ENCODE data around the gene DNER. TPM values are rescaled to one million over a fixed set of nuclear protein-coding genes. Genes with fewer than 3 reads are reported as not detected.

Gene DNER
- total RNA-seq, 1 experiment from 2014 or later, result 2.9 TPM

DNA sequence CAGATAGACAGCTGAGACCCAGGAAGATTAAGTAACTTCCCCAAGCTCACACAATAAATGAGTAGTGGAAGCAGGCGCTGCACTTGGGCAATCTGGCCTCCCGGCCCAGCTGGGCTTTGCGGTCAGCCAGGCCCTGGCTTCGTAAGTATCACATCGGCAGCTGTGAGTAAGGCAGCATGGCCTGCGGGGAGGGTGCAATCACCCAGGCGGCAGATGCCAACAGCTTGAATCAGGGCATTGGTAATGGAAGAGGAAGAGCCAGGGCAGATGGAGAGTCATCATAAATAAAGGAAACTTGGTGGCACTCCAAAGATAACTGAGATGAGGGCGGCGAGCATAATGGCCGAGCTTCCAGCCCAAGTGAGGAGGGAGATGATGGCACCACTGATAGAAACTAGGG, 225.3 kb downstream of the DNER start:
- no peak overlapping the region for H3K4me2 ChIP-seq (ENCODE audit: low read length)
- no peak overlapping the region for H2AFZ ChIP-seq (ENCODE audit: low read depth, low read length, poor library complexity, severe bottlenecking)
- POLR2A ChIA-PET, result no interaction called here
- no peaks in the 10 kb centered on the region for H3K9me2 ChIP-seq (ENCODE audit: insufficient read depth)
- intact Hi-C loops (cut with micrococcal nuclease), result no loop called here
- no peak for ATAC-seq
- H3K9me3 ChIP-seq (ENCODE audit: control insufficient read depth in 1 of 2, insufficient read depth in 1 of 2, low read depth in 1 of 2, low read length in 2 of 2), result no peaks in the 10 kb centered on the region
- H3K4me3 ChIP-seq (replicated peaks in 1 of 2; ENCODE audit: low read depth in 1 of 2, low read length in 2 of 2), result no peak overlapping the region
- H3K36me3 ChIP-seq (ENCODE audit: control insufficient read depth in 1 of 2, insufficient read depth in 2 of 2, low read length in 2 of 2), result no peaks in the 10 kb centered on the region
- H4K20me1 ChIP-seq (ENCODE audit: insufficient read depth), result no peaks in the 10 kb centered on the region
- CTCF ChIA-PET, result no interaction called here
- 0 out of 2 replicates have a peak, but pooled peaks cover 4% of the 10 kb centered on the region for H3K27me3 ChIP-seq (ENCODE audit: insufficient read depth, low read length)
- TF ChIP-seq SRF (IDR thresholded peaks at IDR 0.05; ENCODE audit: low read depth) (no peak), ZNF274 (IDR thresholded peaks at IDR 0.05; ENCODE audit: low read depth, low read length) (no peak)
- TF ChIP-seq, protein P1, sequence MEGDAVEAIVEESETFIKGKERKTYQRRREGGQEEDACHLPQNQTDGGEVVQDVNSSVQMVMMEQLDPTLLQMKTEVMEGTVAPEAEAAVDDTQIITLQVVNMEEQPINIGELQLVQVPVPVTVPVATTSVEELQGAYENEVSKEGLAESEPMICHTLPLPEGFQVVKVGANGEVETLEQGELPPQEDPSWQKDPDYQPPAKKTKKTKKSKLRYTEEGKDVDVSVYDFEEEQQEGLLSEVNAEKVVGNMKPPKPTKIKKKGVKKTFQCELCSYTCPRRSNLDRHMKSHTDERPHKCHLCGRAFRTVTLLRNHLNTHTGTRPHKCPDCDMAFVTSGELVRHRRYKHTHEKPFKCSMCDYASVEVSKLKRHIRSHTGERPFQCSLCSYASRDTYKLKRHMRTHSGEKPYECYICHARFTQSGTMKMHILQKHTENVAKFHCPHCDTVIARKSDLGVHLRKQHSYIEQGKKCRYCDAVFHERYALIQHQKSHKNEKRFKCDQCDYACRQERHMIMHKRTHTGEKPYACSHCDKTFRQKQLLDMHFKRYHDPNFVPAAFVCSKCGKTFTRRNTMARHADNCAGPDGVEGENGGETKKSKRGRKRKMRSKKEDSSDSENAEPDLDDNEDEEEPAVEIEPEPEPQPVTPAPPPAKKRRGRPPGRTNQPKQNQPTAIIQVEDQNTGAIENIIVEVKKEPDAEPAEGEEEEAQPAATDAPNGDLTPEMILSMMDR (IDR thresholded peaks at IDR 0.05 in 2 of 3, conservative IDR thresholded peaks at IDR 0.05 in 1 of 3; ENCODE audit: borderline replicate concordance in 1 of 3, insufficient read depth in 1 of 3, low read depth in 2 of 3, low read length in 2 of 3), result no peak
- H3K27ac ChIP-seq (ENCODE audit: low read depth, low read length), result no peak overlapping the region
- no TSS peak for BruUV-seq (replicated peaks)
- H3K4me1 ChIP-seq (ENCODE audit: control insufficient read depth in 1 of 2, insufficient read depth in 2 of 2, low read length in 2 of 2), result no peaks in the 10 kb centered on the region
- H3K79me2 ChIP-seq (ENCODE audit: insufficient read depth, low read length), result no peaks in the 10 kb centered on the region
- RAD21 ChIA-PET (ENCODE audit: low non-redundant PET in 1 of 2, low total read pairs in 2 of 2, uncharacterized antibody in 2 of 2, unreplicated experiment in 2 of 2), result no interaction called here
- no peak for DNase-seq (ENCODE audit: low read depth, low spot score)
- H3K9ac ChIP-seq (ENCODE audit: low read length), result no peak overlapping the region

DNA sequence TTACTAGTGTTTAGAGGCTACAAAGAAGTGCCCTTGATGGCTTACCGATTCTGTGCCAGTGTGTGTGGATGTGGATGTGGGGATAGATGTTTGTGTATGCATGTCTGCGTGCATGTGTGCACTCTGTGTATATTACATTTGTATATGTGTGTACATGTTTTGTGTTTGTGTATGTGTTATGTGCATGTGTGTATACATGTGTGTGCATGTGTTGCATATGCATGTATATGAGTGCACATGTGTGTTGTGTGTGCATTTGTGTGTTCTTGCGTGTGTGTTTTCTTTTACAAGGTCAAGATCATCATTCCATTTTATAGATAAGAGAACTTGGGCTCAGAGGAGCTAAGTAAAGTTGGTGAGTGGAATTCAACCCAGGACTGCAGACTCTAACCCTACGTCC, 226.1 kb downstream of the DNER start:
- Histone ChIP-seq H3K9me2 (ENCODE audit: insufficient read depth) (no peaks in the 10 kb centered on the region), H3K9me3 (ENCODE audit: control insufficient read depth in 1 of 2, insufficient read depth in 1 of 2, low read depth in 1 of 2, low read length in 2 of 2) (no peaks in the 10 kb centered on the region), H3K4me1 (ENCODE audit: control insufficient read depth in 1 of 2, insufficient read depth in 2 of 2, low read length in 2 of 2) (no peaks in the 10 kb centered on the region), H3K27me3 (ENCODE audit: insufficient read depth, low read length) (0 out of 2 replicates have a peak, but pooled peaks cover 4% of the 10 kb centered on the region), H3K9ac (ENCODE audit: low read length) (no peak overlapping the region), H4K20me1 (ENCODE audit: insufficient read depth) (no peaks in the 10 kb centered on the region), H3K4me3 (replicated peaks in 1 of 2; ENCODE audit: low read depth in 1 of 2, low read length in 2 of 2) (no peak overlapping the region), H3K79me2 (ENCODE audit: insufficient read depth, low read length) (no peaks in the 10 kb centered on the region), H2AFZ (ENCODE audit: low read depth, low read length, poor library complexity, severe bottlenecking) (no peak overlapping the region), H3K36me3 (ENCODE audit: control insufficient read depth in 1 of 2, insufficient read depth in 2 of 2, low read length in 2 of 2) (no peaks in the 10 kb centered on the region), H3K27ac (ENCODE audit: low read depth, low read length) (no peak overlapping the region), H3K4me2 (ENCODE audit: low read length) (no peak overlapping the region)
- no peak for ATAC-seq
- POLR2A ChIA-PET, result no interaction called here
- CTCF ChIA-PET, result no interaction called here
- no peak for DNase-seq (ENCODE audit: low read depth, low spot score)
- intact Hi-C loops (cut with micrococcal nuclease), result no loop called here
- no TSS peak for BruUV-seq (replicated peaks)
- RAD21 ChIA-PET (ENCODE audit: low non-redundant PET in 1 of 2, low total read pairs in 2 of 2, uncharacterized antibody in 2 of 2, unreplicated experiment in 2 of 2), result no interaction called here
- TF ChIP-seq, protein P2, sequence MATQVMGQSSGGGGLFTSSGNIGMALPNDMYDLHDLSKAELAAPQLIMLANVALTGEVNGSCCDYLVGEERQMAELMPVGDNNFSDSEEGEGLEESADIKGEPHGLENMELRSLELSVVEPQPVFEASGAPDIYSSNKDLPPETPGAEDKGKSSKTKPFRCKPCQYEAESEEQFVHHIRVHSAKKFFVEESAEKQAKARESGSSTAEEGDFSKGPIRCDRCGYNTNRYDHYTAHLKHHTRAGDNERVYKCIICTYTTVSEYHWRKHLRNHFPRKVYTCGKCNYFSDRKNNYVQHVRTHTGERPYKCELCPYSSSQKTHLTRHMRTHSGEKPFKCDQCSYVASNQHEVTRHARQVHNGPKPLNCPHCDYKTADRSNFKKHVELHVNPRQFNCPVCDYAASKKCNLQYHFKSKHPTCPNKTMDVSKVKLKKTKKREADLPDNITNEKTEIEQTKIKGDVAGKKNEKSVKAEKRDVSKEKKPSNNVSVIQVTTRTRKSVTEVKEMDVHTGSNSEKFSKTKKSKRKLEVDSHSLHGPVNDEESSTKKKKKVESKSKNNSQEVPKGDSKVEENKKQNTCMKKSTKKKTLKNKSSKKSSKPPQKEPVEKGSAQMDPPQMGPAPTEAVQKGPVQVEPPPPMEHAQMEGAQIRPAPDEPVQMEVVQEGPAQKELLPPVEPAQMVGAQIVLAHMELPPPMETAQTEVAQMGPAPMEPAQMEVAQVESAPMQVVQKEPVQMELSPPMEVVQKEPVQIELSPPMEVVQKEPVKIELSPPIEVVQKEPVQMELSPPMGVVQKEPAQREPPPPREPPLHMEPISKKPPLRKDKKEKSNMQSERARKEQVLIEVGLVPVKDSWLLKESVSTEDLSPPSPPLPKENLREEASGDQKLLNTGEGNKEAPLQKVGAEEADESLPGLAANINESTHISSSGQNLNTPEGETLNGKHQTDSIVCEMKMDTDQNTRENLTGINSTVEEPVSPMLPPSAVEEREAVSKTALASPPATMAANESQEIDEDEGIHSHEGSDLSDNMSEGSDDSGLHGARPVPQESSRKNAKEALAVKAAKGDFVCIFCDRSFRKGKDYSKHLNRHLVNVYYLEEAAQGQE (IDR thresholded peaks at IDR 0.05; ENCODE audit: low read depth), result no peak
- no peak for TF ChIP-seq CEBPB (IDR thresholded peaks at IDR 0.05; ENCODE audit: low read depth)
- no peak for TF ChIP-seq POLR2AphosphoS5 (IDR thresholded peaks at IDR 0.05; ENCODE audit: low read depth, low read length)
- TF ChIP-seq YY1 (IDR thresholded peaks at IDR 0.05; ENCODE audit: extremely low read depth, insufficient replicate concordance, low read depth, low read length), result no peak
- TF ChIP-seq FOSL1 (IDR thresholded peaks at IDR 0.05; ENCODE audit: low read depth), result no peak
- TF ChIP-seq SRF (IDR thresholded peaks at IDR 0.05; ENCODE audit: low read depth), result no peak
- TF ChIP-seq, protein P1 (IDR thresholded peaks at IDR 0.05 in 2 of 3, conservative IDR thresholded peaks at IDR 0.05 in 1 of 3; ENCODE audit: borderline replicate concordance in 1 of 3, insufficient read depth in 1 of 3, low read depth in 2 of 3, low read length in 2 of 3), result no peak
- no peak for TF ChIP-seq EZH2phosphoT487 (IDR thresholded peaks at IDR 0.05; ENCODE audit: borderline replicate concordance)
- TF ChIP-seq SP1 (IDR thresholded peaks at IDR 0.05; ENCODE audit: low read depth), result no peak
- TF ChIP-seq CBX3 (IDR thresholded peaks at IDR 0.05; ENCODE audit: low read depth), result no peak
- TF ChIP-seq, protein P3, sequence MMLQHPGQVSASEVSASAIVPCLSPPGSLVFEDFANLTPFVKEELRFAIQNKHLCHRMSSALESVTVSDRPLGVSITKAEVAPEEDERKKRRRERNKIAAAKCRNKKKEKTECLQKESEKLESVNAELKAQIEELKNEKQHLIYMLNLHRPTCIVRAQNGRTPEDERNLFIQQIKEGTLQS (IDR thresholded peaks at IDR 0.05), result no peak

Measured in HCT116 (cell line).